Lower lobe of right lung (tissue), 2 donors: ENCODE results near the gene TAOK1. TPM values are rescaled to one million over a fixed set of nuclear protein-coding genes. Genes with fewer than 3 reads are reported as not detected.

Experiments used
- ATAC-seq, 2 donors: fragments of 200-7000 bp; cut with Tn5 transposase; one replicate each; pipeline ENCODE4 v1.9.1; 2020 to 2022; ENCODE audit warnings: mild to moderate bottlenecking in 2 of 2, moderate library complexity in 2 of 2
- DNase-seq: peaks from one replicate; pipeline ENCODE4 v3.0.0-alpha.2; 2020
- H3K27ac ChIP-seq: fragments of 200-600 bp; one replicate; pipeline ENCODE4 v1.8.0; 2022
- H3K27me3 ChIP-seq: fragments of 200-600 bp; one replicate; pipeline ENCODE4 v1.8.0; 2022; ENCODE audit warnings: low read depth
- H3K36me3 ChIP-seq: fragments of 200-600 bp; one replicate; pipeline ENCODE4 v1.8.0; 2022; ENCODE audit warnings: mild to moderate bottlenecking
- H3K4me1 ChIP-seq: fragments of 200-600 bp; one replicate; pipeline ENCODE4 v1.8.0; 2022
- H3K4me3 ChIP-seq: fragments of 200-600 bp; one replicate; pipeline ENCODE4 v1.8.0; 2022; ENCODE audit warnings: mild to moderate bottlenecking
- H3K9me3 ChIP-seq: fragments of 200-600 bp; one replicate; pipeline ENCODE4 v1.8.0; 2022
- intact Hi-C: fragments of 100-400 bp; cut with DNase I; formaldehyde crosslinking; loops from one replicate; pipeline ENCODE4 v1.11.0; 2022
- total RNA-seq: library from RNA; stranded (reverse); fragmentation: NEBNext Ultra II Directional; extraction: Animal tissue kit (Norgen Biotek cat#: 25700); gene quantifications from one replicate; pipeline ENCODE4 v1.2.1, GENCODE V29; 2021
- TF ChIP-seq, protein P1 (sequence below): fragments of 200-600 bp; IDR thresholded peaks from one replicate; pipeline ENCODE4 v1.8.0; 2022; ENCODE audit warnings: antibody characterized with exemption, mild to moderate bottlenecking
- donor health status: DM: no; HTN: yes; CAD: no; lungs with severe emphysema.

The TAOK1 gene
- total RNA-seq, 1 donor from 2014 or later: 70.6 TPM

DNA sequence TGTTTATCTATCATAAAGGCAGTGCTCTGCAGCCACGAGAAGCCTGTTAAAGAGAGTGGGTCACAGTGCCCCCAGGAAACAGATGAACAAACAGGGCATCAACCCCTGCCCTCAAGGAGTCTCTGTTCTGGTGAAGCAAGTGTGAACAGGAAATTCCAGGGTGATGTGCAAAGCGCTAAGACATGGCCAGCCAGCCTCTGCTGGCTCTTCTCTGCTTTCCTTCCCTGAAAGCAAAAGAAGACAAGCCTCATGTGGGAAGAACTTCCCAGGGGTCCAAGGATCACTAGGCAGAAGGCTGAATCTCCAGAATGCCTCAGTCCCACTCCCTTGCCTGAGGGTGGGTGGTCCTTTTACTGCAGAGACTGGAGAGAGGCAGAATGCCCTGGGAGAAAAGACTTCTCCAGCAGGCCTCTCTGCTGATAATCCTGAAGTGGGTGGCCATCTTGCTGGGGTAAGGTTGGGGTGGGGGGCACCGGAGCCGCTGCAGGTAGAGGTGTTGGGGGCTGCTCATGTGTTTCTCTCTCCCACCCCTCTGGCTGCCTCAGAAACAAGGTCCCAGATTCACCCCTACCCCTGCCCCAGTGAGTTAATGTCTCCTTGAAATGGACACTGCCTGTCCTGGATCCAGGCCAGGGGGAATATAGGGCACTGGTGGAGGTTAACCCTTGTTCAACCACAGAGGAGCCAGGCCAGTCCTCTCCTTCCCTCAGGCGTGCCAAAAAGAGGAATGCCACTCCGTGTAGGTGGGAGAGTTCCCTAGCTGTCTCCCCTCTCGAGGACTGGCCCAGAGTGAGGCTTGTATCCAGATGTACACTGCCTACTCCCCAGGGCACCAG lies 205.2 kb downstream of the TAOK1 start:
- ATAC-seq: no peak
- H3K4me1 ChIP-seq: peaks cover 32% of the 10 kb centered on the region
- TF ChIP-seq, protein P1, sequence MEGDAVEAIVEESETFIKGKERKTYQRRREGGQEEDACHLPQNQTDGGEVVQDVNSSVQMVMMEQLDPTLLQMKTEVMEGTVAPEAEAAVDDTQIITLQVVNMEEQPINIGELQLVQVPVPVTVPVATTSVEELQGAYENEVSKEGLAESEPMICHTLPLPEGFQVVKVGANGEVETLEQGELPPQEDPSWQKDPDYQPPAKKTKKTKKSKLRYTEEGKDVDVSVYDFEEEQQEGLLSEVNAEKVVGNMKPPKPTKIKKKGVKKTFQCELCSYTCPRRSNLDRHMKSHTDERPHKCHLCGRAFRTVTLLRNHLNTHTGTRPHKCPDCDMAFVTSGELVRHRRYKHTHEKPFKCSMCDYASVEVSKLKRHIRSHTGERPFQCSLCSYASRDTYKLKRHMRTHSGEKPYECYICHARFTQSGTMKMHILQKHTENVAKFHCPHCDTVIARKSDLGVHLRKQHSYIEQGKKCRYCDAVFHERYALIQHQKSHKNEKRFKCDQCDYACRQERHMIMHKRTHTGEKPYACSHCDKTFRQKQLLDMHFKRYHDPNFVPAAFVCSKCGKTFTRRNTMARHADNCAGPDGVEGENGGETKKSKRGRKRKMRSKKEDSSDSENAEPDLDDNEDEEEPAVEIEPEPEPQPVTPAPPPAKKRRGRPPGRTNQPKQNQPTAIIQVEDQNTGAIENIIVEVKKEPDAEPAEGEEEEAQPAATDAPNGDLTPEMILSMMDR: no peak
- intact Hi-C loops: no loop called here
- DNase-seq: no peak
- no peaks in the 10 kb centered on the region for H3K27me3 ChIP-seq
- H3K4me3 ChIP-seq: no peak overlapping the region
- no peaks in the 10 kb centered on the region for H3K36me3 ChIP-seq
- H3K9me3 ChIP-seq: no peaks in the 10 kb centered on the region
- H3K27ac ChIP-seq: no peak overlapping the region

DNA sequence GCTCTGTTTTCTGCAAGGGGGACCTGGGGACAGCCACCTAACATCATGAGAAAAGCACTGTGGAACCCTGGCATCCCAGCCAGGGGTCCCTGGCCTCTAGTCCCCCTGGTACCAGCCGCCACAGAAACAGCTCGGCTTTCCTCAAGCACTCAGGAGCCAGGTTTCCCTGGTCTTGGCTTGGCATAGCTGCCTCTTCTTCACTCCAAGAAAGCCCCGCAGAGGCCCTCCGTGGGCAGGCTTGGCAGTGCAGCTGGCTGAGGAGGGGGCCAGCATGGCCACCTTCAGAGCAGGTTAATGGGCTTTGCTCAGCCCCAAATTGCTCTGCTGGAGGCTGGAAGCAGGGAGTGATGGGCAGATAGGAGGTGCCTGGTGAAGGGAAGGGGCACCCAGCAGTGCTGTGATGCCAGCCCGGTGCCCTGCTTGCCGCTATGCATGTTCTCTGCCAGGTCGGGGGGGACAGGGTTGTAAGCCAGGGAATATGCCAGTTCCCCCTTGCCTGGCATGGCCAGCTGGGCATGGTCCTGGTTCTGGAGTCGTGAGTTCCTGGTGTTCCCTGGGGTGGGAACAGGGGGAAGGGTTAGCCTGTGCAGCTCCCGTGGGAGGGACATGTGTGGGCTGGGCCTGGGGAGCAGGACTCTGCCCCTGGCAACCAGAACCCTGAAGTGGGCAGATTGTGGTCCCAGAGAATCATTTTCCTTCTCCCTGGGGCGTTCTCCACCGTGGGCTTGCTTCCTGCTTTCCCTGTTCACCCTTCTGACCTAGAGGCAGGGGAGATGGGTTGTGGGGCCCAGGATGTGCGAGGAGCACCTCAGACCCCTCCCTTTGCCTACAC lies 206.0 kb downstream of the TAOK1 start:
- peak; percentile 35 for DNase-seq
- Histone ChIP-seq H3K4me3 (no peak overlapping the region), H3K4me1 (peaks cover 24% of the 10 kb centered on the region), H3K27me3 (no peaks in the 10 kb centered on the region), H3K36me3 (no peaks in the 10 kb centered on the region), H3K9me3 (no peaks in the 10 kb centered on the region), H3K27ac (no peak overlapping the region)
- ATAC-seq: no peak
- intact Hi-C loops: no loop called here
- TF ChIP-seq, protein P1: no peak

DNA sequence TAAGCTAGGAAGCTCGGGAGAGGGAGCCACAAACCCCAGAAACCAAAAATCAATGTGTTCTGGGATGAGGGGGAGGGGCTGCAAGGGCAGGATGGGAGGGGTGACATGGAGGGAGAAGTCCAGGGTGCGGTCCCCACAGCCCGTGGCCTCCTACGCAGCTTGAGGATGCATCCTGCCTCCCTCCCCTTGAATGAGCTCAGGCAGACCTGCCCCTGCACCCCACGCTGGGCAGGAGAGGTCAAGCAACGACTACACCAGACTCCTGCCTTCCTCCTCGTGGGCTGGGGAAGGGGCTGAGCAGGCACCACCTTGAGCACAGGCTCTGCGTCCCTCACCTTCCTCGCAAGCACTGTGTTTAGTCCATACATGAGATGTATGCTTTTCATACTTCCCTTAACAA lies 206.6 kb downstream of the TAOK1 start:
- TF ChIP-seq, protein P1: no peak
- no peak overlapping the region for H3K4me3 ChIP-seq
- ATAC-seq: no peak
- no peak overlapping the region for H3K27ac ChIP-seq
- H3K36me3 ChIP-seq: no peaks in the 10 kb centered on the region
- H3K9me3 ChIP-seq: no peaks in the 10 kb centered on the region
- H3K4me1 ChIP-seq: peaks cover 17% of the 10 kb centered on the region
- no peak for DNase-seq
- intact Hi-C loops: no loop called here
- H3K27me3 ChIP-seq: no peaks in the 10 kb centered on the region

DNA sequence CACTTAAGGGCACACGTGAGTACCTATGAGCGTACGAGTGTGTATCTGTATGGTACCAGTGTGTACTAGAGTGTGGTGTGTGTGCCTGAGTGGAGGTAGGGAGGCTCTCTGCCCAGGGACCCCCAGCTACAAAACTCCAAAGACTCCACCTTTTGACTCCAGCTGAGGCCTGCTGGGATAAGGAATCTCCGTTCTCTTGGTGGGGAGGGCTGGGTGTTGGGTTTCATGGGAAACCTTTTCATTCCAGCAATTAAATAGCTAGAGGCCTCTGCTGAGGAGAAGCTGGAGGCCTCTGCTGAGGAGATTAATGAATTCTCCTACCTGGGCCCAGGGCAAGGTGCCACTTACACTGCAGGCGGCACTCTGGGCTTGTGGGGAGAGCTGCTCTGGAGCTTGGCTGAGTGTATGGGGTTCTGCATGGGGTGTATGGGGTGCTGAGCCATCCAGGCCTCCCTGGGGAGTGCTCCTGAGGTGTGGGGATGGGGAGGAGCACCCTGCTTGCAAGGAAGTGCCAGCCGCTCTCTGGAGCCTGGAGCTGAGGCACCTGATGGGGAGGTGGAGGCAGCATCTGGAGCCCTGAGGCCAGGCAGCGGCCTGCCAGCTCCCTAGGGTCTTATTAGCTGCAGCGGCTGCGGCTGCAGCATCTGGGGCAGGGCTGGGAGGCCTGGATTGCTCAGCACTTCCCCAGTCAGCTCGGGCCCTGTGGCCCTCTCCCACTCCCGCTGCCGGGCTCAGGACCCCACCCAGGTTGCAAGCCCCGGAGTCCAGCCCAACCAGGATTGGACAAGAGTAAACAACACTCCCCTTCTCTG lies 207.4 kb downstream of the TAOK1 start:
- no peaks in the 10 kb centered on the region for H3K36me3 ChIP-seq
- ATAC-seq: no peak
- TF ChIP-seq, protein P1: no peak
- no peak overlapping the region for H3K4me3 ChIP-seq
- no peak for DNase-seq
- peaks cover 10% of the 10 kb centered on the region for H3K4me1 ChIP-seq
- no peaks in the 10 kb centered on the region for H3K27me3 ChIP-seq
- H3K27ac ChIP-seq: no peak overlapping the region
- H3K9me3 ChIP-seq: no peaks in the 10 kb centered on the region
- intact Hi-C loops: no loop called here

Other genes starting within 250 kb of the TAOK1 start
- 59.5 TPM for gene MYO18A, start 210.0 kb upstream of the TAOK1 start, total RNA-seq
- gene CRYBA1, start 143.5 kb upstream of the TAOK1 start, total RNA-seq: not detected
- 66.2 TPM for gene NUFIP2, start 96.2 kb upstream of the TAOK1 start, total RNA-seq
- gene ABHD15, start 176.7 kb downstream of the TAOK1 start, total RNA-seq: 14.3 TPM
- gene TP53I13, start 178.3 kb downstream of the TAOK1 start, total RNA-seq: 62.7 TPM
- 53.1 TPM for gene GIT1, start 199.3 kb downstream of the TAOK1 start, total RNA-seq
- gene ANKRD13B, start 202.8 kb downstream of the TAOK1 start, total RNA-seq: 6.6 TPM
- 6.6 TPM for gene CORO6, start 232.5 kb downstream of the TAOK1 start, total RNA-seq